Measurements from ENCODE around the gene PCDHGA7. TPM values are rescaled to one million over a fixed set of nuclear protein-coding genes. Genes with fewer than 3 reads are reported as not detected.
A peak's percentile ranks its signal among the peaks of the same experiment; 100 is the strongest.
"Not testable (repeated sequence)": the region's sequence is repeated elsewhere in the genome, so short reads cannot be mapped to it uniquely, and the experiment has no call there.

PCDHGA7 gene
- total RNA-seq, 1 donor from 2014 or later: 1.0 TPM

- DNase-seq: peak; percentile 87
Measured at GRCh38 chr5:141430332-141431113, 48.0 kb downstream of the PCDHGA7 start, which contains the start of gene PCDHGA12. Gene PCDHGA12, plus strand, starts transcription at chr5:141430507. Its CDS starts 253 bp downstream, at chr5:141430760.

GRCh38 chr5:141431286-141431685 lies 48.7 kb downstream of the PCDHGA7 start:
- DNase-seq: peak; percentile 57

- DNase-seq: not testable (repeated sequence)
Measured at GRCh38 chr5:141432308-141432707, 49.8 kb downstream of the PCDHGA7 start.

- DNase-seq: not testable (repeated sequence)
Measured at GRCh38 chr5:141432726-141433125, 50.2 kb downstream of the PCDHGA7 start.

GRCh38 chr5:141434006-141434405 lies 51.5 kb downstream of the PCDHGA7 start:
- no peak for DNase-seq

Other genes with a start within 250 kb of the PCDHGA7 start
- 1.2 and 1.7 TPM in 2 replicates for gene PCDHB5, start 247.5 kb upstream of the PCDHGA7 start, total RNA-seq
- gene PCDHB6, start 232.7 kb upstream of the PCDHGA7 start, total RNA-seq: 0.05 and 0.17 TPM in 2 replicates
- gene PCDHB7, start 210.1 kb upstream of the PCDHGA7 start, total RNA-seq: 0.68 and 0.74 TPM in 2 replicates
- 0.14 and 0.34 TPM in 2 replicates for gene PCDHB8, start 205.0 kb upstream of the PCDHGA7 start, total RNA-seq
- gene PCDHB16, start 200.4 kb upstream of the PCDHGA7 start, total RNA-seq: 0.17 and 0.23 TPM in 2 replicates
- 0.14 and 0.17 TPM in 2 replicates for gene PCDHB9, start 195.6 kb upstream of the PCDHGA7 start, total RNA-seq
- 0.51 and 0.70 TPM in 2 replicates for gene PCDHB10, start 190.4 kb upstream of the PCDHGA7 start, total RNA-seq
- 0.17 and 0.19 TPM in 2 replicates for gene PCDHB11, start 183.1 kb upstream of the PCDHGA7 start, total RNA-seq
- gene PCDHB12, start 174.0 kb upstream of the PCDHGA7 start, total RNA-seq: 0.47 and 0.68 TPM in 2 replicates
- gene PCDHB13, start 168.8 kb upstream of the PCDHGA7 start, total RNA-seq: 1.4 TPM in 2 replicates
- 0.98 and 1.0 TPM in 2 replicates for gene PCDHB14, start 159.4 kb upstream of the PCDHGA7 start, total RNA-seq
- gene PCDHB15, start 137.3 kb upstream of the PCDHGA7 start, total RNA-seq: 0.65 and 1.0 TPM in 2 replicates
- gene SLC25A2, start 78.7 kb upstream of the PCDHGA7 start, total RNA-seq: 0.09 and 0.34 TPM in 2 replicates
- 60.6 and 78.3 TPM in 2 replicates for gene TAF7, start 62.0 kb upstream of the PCDHGA7 start, total RNA-seq
- 0.33 and 0.34 TPM in 2 replicates for gene PCDHGA1, start 52.2 kb upstream of the PCDHGA7 start, total RNA-seq
- gene PCDHGA2, start 44.0 kb upstream of the PCDHGA7 start, total RNA-seq: 1.4 TPM in 2 replicates
- 0.70 and 1.2 TPM in 2 replicates for gene PCDHGA3, start 38.9 kb upstream of the PCDHGA7 start, total RNA-seq
- gene PCDHGB1, start 32.6 kb upstream of the PCDHGA7 start, total RNA-seq: 1.4 and 1.5 TPM in 2 replicates
- gene PCDHGA4, start 27.7 kb upstream of the PCDHGA7 start, total RNA-seq: 2.2 and 3.4 TPM in 2 replicates
- gene PCDHGB2, start 22.7 kb upstream of the PCDHGA7 start, total RNA-seq: 0.51 and 1.7 TPM in 2 replicates
- gene PCDHGA5, start 18.6 kb upstream of the PCDHGA7 start, total RNA-seq: 0.74 and 0.85 TPM in 2 replicates
- gene PCDHGB3, start 12.5 kb upstream of the PCDHGA7 start, total RNA-seq: 3.6 and 3.7 TPM in 2 replicates
- 2.2 TPM in 2 replicates for gene PCDHGA6, start 8.9 kb upstream of the PCDHGA7 start, total RNA-seq
- gene PCDHGB4, start 5.0 kb downstream of the PCDHGA7 start, total RNA-seq: 11.3 and 14.5 TPM in 2 replicates
- gene PCDHGA8, start 9.9 kb downstream of the PCDHGA7 start, total RNA-seq: 0.74 and 1.4 TPM in 2 replicates
- gene PCDHGB5, start 15.2 kb downstream of the PCDHGA7 start, total RNA-seq: 11.9 and 16.7 TPM in 2 replicates
- gene PCDHGA9, start 20.0 kb downstream of the PCDHGA7 start, total RNA-seq: 2.9 and 3.6 TPM in 2 replicates
- gene PCDHGB6, start 25.3 kb downstream of the PCDHGA7 start, total RNA-seq: 2.9 and 3.7 TPM in 2 replicates
- gene PCDHGA10, start 30.2 kb downstream of the PCDHGA7 start, total RNA-seq: 4.7 and 6.0 TPM in 2 replicates
- gene PCDHGB7, start 34.9 kb downstream of the PCDHGA7 start, total RNA-seq: 10.2 and 11.9 TPM in 2 replicates
- 6.8 and 10.6 TPM in 2 replicates for gene PCDHGA11, start 38.3 kb downstream of the PCDHGA7 start, total RNA-seq
- gene PCDHGA12, start 47.8 kb downstream of the PCDHGA7 start, total RNA-seq: 4.1 and 4.6 TPM in 2 replicates
- 19.4 and 25.1 TPM in 2 replicates for gene PCDHGC3, start 93.2 kb downstream of the PCDHGA7 start, total RNA-seq
- gene PCDHGC4, start 102.3 kb downstream of the PCDHGA7 start, total RNA-seq: 1.2 and 1.5 TPM in 2 replicates
- gene PCDHGC5, start 106.3 kb downstream of the PCDHGA7 start, total RNA-seq: 0.56 and 1.5 TPM in 2 replicates
- 42.2 and 91.9 TPM in 2 replicates for gene DIAPH1, start 236.3 kb downstream of the PCDHGA7 start, total RNA-seq

All from dermis blood vessel endothelial cell (primary cell).